GM21717 (cell line): ENCODE measurements around the gene HK1.
A peak's percentile ranks its signal among the peaks of the same experiment; 100 is the strongest.
"Not testable (repeated sequence)": the region's sequence is repeated elsewhere in the genome, so short reads cannot be mapped to it uniquely, and the experiment has no call there.

Experiments used
- ATAC-seq: cut with Tn5 transposase; IDR thresholded peaks from one replicate; pipeline ENCODE4 v1.9.1; 2021; ENCODE audit warnings: mild to moderate bottlenecking, moderate library complexity; ENCODE audit not compliant: unreplicated experiment

HK1 gene

GRCh38 chr10:69439813-69440506 is 161.7 kb downstream of the HK1 start:
- ATAC-seq, result no peak

GRCh38 chr10:69443354-69443753 is 165.1 kb downstream of the HK1 start:
- no peak for ATAC-seq

- no peak for ATAC-seq
Measured at GRCh38 chr10:69445041-69445440, 166.7 kb downstream of the HK1 start.

GRCh38 chr10:69446229-69446628 is 167.9 kb downstream of the HK1 start:
- ATAC-seq, result no peak

- ATAC-seq, result no peak
Measured at GRCh38 chr10:69446650-69447151, 168.4 kb downstream of the HK1 start.

- ATAC-seq, result no peak
Measured at GRCh38 chr10:69449841-69450240, 171.5 kb downstream of the HK1 start.

GRCh38 chr10:69450395-69450794 is 172.1 kb downstream of the HK1 start:
- not testable (repeated sequence) for ATAC-seq

GRCh38 chr10:69451209-69451783 is 173.0 kb downstream of the HK1 start, which contains the start of gene TSPAN15:
Gene TSPAN15, plus strand, starts transcription at chr10:69451465. Its CDS starts 130 bp downstream, at chr10:69451595.
- peak; percentile 74 for ATAC-seq
